Measurements from ENCODE around the gene XRCC1.

Gene XRCC1

DNA sequence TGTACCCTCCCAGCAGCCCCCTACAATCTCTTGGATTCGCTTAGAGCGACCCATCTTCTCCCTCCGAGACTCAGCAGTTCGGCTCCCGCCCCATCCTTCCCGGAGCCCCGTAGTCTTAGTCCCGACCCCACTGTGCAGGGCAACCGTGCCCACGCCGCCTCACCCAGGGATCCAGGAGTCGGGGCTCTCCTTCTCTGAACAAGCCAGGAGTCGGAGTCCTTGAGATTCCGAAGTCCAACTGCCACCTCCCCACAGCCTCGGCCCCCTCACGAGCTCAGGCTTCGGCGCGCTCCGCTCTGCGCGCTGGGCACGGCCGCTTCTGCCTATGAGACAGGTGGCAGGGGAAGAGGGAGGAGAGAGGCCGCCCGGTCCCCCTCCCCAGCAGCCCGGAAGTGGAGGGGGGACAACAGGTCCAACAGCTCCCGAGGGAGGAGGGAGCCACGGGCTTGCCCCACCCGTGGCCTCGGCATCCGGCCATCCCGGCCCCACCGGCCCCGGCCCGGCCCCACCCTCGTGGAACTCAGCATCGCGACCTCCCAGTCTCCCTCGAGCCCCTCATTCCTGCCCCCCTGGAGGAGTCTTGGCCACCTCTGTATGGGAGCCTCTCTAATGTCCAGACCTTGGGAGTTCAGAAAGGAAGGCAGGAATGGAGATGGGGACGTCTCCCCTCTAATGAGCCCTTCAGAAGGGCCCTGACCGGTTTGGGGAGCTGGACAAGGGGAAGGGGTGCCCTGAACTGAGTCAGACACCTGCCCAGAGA is 70.7 kb downstream of the XRCC1 start, which contains the start of gene PHLDB3 (continued):
- TF ChIP-seq, protein P1, sequence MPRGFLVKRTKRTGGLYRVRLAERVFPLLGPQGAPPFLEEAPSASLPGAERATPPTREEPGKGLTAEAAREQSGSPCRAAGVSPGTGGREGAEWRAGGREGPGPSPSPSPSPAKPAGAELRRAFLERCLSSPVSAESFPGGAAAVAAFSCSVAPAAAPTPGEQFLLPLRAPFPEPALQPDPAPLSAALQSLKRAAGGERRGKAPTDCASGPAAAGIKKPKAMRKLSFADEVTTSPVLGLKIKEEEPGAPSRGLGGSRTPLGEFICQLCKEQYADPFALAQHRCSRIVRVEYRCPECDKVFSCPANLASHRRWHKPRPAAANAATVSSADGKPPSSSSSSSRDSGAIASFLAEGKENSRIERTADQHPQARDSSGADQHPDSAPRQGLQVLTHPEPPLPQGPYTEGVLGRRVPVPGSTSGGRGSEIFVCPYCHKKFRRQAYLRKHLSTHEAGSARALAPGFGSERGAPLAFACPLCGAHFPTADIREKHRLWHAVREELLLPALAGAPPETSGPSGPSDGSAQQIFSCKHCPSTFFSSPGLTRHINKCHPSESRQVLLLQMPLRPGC (tag by site-specific recombination; IDR thresholded peaks at IDR 0.05), result no peak
- TF ChIP-seq ZNF2 (tag by site-specific recombination; IDR thresholded peaks at IDR 0.05) (0 out of 2 replicates have a peak, but pooled peaks have one; percentile 27), ZNF624 (tag by site-specific recombination; IDR thresholded peaks at IDR 0.05) (no peak), ZNF621 (tag by site-specific recombination; IDR thresholded peaks at IDR 0.05) (no peak), ZBTB8A (tag by site-specific recombination; IDR thresholded peaks at IDR 0.05) (no peak; the same call in 1 of the 2 replicates), ZNF18 (tag by site-specific recombination; IDR thresholded peaks at IDR 0.05) (no peak), ZNF19 (tag by site-specific recombination; IDR thresholded peaks at IDR 0.05; ENCODE audit: low read depth) (no peak), ZNF157 (tag by site-specific recombination; IDR thresholded peaks at IDR 0.05) (no peak), ZNF623 (tag by site-specific recombination; IDR thresholded peaks at IDR 0.05) (no peak), ZNF169 (tag by site-specific recombination; IDR thresholded peaks at IDR 0.05) (no peak), ZNF830 (tag by site-specific recombination; IDR thresholded peaks at IDR 0.05; ENCODE audit: low read depth) (no peak), SETDB1 (IDR thresholded peaks at IDR 0.05; ENCODE audit: insufficient read length, low read length) (no peak), ZNF391 (tag by site-specific recombination; IDR thresholded peaks at IDR 0.05; ENCODE audit: borderline replicate concordance, low read depth) (peak; percentile 73; the same call in 1 of the 2 replicates), ZNF366 (tag by site-specific recombination; conservative IDR thresholded peaks at IDR 0.05) (no peak; the same call in 1 of the 2 replicates), ZNF202 (tag by site-specific recombination; IDR thresholded peaks at IDR 0.05; ENCODE audit: borderline replicate concordance) (no peak), ZNF785 (tag by site-specific recombination; IDR thresholded peaks at IDR 0.05) (no peak), ZBTB7A (tag by site-specific recombination; IDR thresholded peaks at IDR 0.05; ENCODE audit: low read depth) (peak; percentile 72; the same call in 1 of the 2 replicates), SP2 (tag by site-specific recombination; IDR thresholded peaks at IDR 0.05) (peak; percentile 61; the same call in 1 of the 2 replicates), ZNF549 (tag by site-specific recombination; IDR thresholded peaks at IDR 0.05) (no peak)
- TF ChIP-seq, protein P2, sequence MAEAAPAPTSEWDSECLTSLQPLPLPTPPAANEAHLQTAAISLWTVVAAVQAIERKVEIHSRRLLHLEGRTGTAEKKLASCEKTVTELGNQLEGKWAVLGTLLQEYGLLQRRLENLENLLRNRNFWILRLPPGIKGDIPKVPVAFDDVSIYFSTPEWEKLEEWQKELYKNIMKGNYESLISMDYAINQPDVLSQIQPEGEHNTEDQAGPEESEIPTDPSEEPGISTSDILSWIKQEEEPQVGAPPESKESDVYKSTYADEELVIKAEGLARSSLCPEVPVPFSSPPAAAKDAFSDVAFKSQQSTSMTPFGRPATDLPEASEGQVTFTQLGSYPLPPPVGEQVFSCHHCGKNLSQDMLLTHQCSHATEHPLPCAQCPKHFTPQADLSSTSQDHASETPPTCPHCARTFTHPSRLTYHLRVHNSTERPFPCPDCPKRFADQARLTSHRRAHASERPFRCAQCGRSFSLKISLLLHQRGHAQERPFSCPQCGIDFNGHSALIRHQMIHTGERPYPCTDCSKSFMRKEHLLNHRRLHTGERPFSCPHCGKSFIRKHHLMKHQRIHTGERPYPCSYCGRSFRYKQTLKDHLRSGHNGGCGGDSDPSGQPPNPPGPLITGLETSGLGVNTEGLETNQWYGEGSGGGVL (tag by site-specific recombination; IDR thresholded peaks at IDR 0.05), result peak; percentile 98
- TF ChIP-seq, protein P3, sequence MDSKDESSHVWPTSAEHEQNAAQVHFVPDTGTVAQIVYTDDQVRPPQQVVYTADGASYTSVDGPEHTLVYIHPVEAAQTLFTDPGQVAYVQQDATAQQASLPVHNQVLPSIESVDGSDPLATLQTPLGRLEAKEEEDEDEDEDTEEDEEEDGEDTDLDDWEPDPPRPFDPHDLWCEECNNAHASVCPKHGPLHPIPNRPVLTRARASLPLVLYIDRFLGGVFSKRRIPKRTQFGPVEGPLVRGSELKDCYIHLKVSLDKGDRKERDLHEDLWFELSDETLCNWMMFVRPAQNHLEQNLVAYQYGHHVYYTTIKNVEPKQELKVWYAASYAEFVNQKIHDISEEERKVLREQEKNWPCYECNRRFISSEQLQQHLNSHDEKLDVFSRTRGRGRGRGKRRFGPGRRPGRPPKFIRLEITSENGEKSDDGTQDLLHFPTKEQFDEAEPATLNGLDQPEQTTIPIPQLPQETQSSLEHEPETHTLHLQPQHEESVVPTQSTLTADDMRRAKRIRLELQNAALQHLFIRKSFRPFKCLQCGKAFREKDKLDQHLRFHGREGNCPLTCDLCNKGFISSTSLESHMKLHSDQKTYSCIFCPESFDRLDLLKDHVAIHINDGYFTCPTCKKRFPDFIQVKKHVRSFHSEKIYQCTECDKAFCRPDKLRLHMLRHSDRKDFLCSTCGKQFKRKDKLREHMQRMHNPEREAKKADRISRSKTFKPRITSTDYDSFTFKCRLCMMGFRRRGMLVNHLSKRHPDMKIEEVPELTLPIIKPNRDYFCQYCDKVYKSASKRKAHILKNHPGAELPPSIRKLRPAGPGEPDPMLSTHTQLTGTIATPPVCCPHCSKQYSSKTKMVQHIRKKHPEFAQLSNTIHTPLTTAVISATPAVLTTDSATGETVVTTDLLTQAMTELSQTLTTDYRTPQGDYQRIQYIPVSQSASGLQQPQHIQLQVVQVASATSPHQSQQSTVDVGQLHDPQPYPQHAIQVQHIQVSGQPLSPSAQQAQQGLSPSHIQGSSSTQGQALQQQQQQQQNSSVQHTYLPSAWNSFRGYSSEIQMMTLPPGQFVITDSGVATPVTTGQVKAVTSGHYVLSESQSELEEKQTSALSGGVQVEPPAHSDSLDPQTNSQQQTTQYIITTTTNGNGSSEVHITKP (tag by site-specific recombination; IDR thresholded peaks at IDR 0.05), result peak; percentile 65; the same call in 1 of the 2 replicates
- TF ChIP-seq, protein P4, sequence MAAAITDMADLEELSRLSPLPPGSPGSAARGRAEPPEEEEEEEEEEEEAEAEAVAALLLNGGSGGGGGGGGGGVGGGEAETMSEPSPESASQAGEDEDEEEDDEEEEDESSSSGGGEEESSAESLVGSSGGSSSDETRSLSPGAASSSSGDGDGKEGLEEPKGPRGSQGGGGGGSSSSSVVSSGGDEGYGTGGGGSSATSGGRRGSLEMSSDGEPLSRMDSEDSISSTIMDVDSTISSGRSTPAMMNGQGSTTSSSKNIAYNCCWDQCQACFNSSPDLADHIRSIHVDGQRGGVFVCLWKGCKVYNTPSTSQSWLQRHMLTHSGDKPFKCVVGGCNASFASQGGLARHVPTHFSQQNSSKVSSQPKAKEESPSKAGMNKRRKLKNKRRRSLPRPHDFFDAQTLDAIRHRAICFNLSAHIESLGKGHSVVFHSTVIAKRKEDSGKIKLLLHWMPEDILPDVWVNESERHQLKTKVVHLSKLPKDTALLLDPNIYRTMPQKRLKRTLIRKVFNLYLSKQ (tag by site-specific recombination; IDR thresholded peaks at IDR 0.05; ENCODE audit: borderline replicate concordance), result no peak
- TF ChIP-seq, protein P5, sequence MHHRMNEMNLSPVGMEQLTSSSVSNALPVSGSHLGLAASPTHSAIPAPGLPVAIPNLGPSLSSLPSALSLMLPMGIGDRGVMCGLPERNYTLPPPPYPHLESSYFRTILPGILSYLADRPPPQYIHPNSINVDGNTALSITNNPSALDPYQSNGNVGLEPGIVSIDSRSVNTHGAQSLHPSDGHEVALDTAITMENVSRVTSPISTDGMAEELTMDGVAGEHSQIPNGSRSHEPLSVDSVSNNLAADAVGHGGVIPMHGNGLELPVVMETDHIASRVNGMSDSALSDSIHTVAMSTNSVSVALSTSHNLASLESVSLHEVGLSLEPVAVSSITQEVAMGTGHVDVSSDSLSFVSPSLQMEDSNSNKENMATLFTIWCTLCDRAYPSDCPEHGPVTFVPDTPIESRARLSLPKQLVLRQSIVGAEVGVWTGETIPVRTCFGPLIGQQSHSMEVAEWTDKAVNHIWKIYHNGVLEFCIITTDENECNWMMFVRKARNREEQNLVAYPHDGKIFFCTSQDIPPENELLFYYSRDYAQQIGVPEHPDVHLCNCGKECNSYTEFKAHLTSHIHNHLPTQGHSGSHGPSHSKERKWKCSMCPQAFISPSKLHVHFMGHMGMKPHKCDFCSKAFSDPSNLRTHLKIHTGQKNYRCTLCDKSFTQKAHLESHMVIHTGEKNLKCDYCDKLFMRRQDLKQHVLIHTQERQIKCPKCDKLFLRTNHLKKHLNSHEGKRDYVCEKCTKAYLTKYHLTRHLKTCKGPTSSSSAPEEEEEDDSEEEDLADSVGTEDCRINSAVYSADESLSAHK (tag by site-specific recombination; IDR thresholded peaks at IDR 0.05), result no peak

All from HEK293 (cell line).